Glomerular visceral epithelial cell (primary cell): ENCODE results near the gene RAB7A.

Experiments
- DNase-seq: peaks from one replicate; pipeline ENCODE4 v3.0.0-alpha.2; 2016; ENCODE audit errors: extremely low spot score

RAB7A gene

DNA sequence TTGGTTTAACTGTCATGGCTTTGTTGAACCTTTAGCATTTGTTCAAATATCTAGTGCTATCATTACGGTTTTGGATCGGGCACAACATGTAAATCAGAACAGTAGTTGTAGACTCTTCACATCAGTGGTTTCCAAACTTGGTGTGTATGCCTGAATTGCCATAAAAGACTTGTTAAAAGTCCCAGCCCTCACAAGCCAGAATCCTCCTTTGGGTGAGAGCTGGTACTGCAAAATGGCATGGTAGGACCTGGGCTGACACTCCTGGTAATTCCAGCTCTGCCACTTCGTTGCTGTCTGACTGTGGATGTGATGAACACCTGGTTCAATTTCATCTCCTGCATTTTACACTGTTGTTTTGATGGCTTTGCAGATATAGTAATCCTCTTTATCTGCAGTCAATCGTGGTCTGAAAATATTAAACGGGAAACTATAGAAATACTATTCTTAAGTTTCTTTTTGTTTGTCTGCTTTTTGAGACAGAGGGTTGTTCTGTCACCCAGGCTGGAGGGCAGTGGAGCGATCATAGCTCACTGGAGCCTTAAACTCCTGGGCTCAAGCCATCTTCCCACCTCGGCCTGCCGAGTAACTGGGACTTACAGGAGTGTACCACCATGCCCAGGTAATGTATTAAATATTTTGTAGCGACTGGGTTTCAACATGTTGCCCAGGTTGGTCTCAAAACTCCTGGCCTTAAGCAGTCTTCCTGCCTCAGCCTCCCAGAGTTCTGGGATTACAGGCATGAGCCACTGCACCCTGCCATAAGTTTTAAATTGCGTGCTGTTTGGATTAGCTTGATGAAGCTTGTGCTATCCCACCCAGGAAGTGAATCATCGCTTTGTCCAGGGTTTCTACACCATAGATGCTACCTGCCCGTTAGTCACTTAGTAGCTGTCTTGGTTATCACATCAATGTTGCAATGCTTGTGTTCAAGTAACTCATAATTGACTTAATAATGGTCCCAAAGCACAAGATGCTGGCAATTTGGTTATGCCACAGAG, 61.6 kb downstream of the RAB7A start:
- DNase-seq, result peak; percentile 79

DNA sequence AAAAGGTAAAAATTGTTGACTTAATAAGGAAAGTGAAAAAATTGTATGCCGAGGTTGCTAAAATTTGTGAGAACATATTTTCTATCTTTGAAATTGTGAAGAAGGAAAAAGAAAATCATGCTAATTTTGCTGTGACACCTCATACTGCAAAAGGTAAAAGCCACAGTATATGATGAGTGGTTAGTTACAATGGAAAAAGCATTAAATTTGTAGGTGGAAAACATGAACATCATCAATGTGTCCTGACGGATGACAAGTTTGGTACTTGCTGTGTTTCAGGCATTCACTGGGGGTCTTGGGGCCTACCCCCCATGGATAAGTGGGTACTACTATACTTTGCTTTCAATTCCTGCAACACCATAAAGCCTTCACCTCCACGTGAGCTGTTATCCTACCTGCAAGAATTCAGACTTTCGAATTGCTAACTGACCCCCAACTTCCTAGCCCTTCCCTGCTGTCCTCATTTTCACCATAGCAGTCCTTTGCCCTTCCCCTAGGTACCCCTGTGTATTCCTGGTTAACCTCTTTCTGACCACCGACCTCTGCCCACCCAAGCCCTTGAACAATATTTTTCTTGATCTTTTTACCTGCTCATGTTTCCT, 62.4 kb downstream of the RAB7A start:
- no peak for DNase-seq

DNA sequence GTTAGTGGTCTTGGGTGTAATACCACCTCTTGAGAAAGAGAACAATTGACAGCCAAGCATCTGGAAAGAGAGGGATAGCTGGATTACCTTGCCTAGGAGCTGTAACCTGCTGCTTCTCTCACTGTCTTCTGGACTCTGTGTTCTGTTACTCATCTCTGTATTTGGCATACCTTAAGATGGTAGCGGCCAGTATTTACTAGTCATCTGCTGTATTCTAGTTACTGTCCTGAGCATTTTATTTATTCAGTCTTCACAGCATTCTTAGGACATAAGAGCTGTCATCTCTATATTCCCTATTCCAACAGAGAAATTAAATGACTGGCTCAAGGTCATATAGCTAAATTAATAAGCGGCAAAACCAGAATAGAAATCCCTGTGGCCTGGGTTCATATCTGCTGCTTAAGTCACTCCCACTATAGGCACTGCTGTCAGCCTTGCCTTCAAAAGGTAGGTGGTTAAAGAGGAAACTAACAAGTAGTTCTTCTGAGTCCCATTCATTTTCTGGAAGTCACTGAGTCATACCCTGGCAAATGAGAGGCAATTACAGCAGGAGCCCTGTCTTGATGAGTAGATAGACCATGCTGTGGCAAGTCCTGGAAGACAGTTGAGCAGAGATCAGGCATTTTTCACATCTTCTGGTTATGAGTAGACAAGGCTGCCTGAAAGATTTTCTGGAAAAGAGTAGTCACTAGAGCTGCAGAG, 68.2 kb downstream of the RAB7A start:
- peak; percentile 67 for DNase-seq

DNA sequence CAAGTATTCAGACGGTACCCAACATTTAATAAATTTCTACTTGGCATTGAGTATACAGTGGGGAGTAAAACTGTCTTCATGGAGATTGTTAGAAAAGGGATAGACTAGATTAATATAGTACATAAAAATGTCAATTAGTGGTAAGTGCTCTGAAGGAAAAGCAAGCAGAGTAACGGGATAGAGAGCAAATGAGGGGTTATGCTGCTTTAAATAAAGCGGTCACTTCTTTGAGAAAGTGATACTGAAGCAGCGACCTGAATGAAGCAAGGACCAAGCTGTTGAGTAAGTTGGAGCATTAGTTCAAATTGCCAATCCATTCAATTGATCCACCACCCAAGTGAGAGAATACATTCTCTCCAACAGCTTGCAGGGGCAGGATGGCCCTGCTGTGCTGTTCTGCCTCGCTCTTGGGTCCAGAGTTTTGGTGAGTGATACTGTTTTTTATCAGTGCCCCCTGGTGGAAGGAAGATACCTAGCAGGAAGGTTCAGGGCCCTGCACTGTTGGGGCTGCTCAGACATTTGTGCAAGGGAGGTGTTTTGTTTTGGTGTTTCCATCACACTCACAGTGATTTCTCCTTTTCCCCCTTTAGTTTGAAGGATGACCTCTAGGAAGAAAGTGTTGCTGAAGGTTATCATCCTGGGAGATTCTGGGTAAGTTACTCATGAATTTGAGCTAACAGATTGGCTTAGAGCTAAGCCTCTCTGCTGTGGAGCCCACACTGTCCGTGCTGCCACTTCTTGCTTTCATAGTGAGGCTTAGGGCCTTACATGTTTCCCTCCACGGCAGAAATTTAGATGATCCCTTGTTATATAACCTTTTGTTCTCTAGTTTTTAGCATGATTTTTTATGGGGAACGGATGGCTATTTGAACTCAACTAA, 69.0 kb downstream of the RAB7A start:
- DNase-seq, result peak; percentile 55

DNA sequence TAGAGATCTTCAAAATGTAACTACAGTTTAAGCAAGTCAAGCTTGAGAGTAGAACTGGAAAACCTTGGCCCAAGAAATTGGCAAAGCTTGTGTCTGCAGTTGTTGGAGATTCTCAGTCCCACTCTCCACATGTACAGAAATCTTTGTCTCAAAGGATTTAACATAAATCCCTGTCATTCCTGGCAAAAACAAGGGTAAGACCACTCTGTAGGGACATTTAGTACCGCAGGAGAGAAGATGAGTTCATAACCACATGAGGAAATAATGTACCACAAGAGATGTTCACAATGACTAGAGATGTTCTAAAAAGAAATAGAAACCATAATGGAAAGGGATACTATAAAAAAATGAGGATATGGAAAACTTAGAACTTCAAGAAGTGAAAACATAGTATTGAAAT, 73.7 kb downstream of the RAB7A start:
- DNase-seq, result no peak

DNA sequence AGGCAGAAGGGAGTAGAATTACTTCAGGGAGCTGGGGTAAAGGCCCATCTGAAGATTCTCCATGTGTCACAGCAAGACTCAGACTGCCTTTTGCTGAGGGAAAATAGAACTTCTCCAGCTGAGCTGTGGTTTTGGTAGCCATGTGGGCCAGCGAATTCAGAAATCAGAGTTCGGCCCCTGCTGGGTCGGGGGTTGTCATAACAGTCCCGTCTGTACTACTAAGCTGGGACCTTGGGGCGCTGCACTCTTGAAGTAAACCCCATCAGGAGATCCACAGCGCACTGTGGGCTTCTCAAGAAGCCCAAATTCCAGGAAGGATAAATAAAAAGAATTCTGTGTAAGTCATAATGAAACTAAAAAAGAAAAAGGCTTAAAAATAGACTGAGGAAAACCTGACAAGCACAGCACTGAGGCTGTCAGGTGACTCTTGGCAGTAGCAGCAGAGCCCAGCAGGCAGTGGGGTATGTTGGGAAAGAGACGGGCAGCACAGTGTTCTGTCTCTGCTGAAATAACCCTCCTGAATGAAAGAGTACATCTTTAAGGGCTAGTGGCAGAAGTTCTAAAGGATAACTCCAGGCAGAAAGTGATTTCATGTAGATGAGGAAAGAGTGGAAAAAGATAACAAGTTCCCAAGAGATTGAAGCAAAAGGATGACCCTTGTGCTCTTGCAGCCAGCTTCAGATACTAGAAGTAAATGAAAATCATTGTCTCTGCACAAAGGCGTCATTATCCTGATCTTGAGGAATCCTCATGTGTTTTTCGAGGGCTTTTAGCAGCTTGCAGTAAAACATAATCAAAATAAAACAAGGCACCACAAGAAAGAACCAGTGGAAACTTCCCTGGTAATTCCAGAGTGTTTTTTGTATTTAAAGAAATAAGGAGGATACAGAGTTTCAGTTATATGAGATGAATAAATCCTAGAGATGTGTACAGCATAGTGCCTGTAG, 74.5 kb downstream of the RAB7A start:
- DNase-seq, result no peak

DNA sequence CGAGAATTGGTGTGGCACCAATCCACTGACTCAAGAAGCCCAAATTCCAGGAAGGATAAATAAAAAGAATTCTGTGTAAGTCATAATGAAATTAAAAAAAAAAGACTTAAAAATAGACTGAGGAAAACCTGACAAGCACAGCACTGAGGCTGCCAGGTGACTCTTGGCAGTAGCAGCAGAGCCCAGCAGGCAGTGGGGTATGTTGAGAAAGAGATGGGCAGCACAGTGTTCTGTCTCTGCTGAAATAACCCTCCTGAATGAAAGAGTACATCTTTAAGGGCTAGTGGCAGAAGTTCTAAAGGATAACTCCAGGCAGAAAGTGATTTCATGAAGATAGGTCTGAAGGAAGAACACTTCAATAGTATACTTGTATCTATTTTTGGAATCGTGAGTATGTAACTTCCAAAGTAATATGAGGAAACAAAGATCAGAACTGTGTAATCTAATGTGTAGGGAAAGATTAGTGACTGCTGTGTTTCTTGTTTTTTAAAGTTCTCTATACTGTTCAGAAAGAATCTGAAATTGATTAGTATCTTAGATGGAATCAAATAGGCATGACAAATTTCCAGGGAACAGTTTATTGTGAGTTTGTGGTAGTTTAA, 75.9 kb downstream of the RAB7A start:
- no peak for DNase-seq

DNA sequence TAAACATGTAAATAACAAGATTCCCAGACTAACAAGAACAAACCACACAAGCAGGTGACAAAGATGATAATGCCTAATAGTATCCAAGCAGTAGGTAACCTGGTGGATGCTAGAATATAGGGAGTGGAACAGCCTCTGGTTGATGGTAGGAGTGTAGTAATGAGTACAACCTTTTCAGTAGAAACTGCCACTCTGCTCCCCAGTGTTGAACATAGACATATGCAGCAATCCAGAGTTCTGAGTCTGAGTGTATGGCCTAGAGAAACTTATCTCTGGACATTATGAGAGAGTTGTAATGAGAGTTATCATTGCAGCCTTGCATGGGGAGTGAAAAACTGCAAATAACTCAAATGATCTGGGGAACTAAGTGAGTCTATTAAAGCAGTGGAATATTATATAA, 77.3 kb downstream of the RAB7A start:
- no peak for DNase-seq

DNA sequence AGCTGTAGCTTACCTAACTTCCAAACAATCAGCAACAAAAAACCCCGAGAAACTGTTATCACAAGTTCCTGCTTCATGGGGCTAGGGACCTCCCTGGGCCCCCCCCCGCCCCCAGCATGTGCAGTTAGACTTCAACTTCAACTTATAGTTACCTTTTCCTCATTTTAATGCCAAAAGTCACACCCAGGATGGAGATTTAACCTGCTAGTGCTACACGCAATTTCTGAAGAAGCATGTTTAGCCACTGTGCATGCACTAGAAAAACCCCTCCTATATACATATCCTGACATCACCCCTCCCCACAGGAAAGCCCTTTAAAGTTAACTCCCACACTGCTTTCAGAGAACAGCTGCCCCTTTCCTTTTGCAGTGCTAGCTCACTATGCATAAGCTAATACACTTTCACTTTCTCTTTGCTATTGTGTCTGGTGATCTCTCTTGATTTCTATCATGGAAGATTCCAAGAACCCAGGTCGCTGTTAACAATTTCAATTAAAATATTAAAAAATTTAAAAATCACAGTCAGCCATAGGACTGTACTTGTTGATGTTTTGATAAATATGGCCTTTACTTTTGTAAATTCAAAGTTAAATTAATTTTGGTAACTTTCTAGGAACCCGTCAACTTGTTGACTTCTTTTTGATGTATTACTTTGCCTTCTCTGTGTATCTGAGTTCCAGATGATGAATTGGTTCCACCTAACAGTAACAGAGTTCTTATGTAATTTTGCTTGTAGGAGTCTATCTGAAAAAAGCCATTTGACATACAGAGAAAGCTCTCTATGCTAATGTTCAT, 78.2 kb downstream of the RAB7A start:
- DNase-seq, result peak; percentile 48

DNA sequence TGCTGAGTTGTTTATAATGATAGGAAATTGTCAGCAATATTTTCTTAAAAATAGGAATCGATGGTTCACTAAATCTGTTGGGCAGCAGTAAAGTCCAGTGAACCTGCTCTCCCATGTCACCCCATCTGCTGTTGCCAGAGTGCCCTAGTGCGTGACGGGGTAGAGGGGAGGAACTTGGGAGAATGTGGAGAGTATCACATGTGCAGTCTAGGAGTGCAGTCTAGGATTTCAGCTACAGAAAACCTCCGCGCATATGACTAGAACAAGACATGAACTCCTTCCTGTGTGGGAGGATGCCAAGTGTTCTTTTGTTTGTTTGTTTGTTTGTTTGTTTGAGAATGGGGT, 78.8 kb downstream of the RAB7A start:
- peak; percentile 56 for DNase-seq

DNA sequence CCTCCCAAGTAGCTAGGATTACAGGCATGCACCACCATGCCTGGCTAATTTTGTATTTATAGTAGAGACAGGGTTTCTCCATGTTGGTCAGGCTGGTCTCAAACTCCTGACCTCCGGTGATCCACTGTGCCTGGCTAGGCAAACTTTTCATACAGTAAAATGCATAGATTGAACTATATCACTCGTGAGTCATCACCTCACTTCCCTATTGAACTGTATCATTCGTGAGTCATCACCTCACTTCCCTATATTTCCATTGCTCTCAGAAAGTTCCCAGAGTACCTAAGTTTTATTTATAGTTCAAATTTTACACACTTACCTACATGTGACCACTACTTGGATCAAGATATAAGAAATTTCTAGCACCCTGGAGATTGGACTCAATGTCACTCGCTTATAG, 79.8 kb downstream of the RAB7A start:
- no peak for DNase-seq

DNA sequence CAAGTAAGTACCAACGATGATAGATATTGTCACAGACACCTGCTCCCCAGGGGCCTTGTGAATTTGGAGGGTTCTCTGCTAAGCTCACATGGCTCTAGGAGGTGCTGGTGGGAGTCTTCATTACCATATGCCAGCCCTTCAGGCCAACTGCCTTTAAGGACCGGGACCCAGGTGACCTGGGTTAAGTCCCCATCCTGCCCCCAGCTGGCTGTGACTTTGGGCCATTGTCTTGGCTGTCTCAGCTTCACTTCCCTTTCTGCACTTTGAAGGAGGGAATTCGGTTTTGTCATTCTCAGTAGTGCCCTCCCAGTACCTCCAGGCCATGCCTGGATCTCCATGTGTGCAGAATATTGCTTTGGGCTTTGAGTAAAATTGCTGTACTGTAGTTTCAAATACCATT, 80.6 kb downstream of the RAB7A start:
- no peak for DNase-seq

DNA sequence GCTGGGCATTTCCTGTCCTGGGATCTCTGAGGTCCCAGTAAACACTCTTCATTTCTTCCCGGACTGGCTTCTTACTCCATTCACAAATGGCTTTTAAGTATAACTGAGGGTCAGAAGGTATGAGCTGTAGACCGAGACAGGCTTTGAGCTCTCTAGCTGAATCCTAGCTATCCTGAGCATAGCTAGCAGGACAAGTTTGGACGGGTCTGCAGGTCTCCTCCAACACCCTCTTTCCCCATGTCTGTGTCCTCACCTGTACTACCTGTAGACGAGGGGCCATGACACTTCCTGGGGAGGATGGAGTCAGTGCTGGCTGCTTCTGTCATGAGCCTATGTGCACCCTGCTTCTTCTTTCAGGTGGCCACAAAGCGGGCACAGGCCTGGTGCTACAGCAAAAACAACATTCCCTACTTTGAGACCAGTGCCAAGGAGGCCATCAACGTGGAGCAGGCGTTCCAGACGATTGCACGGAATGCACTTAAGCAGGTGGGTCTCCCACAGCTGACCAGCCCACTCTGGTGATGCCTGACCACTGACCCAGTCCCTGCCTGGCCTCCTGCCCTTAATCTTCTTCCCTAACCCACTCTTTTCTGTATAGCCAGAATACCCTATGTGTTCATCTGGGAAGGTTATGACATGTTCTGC, 81.3 kb downstream of the RAB7A start:
- no peak for DNase-seq

DNA sequence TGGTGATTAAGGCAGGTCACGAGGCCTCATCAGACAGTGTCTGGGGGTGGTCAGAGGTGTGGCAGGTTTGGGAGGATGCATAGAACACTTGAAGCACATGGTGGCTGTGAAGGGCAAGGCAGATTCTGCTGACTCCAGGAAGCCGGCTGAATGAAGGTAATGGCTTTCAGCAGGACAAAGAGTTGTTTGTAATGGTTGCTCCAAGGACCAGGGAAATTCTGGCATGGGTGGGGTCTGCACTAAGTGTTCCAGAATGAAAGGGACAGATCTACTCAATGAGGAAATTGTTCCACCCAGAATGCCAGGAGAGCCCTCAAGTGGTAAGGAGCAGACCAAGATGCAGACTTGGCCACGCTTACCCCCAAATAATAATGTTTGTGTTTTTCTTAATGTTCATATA, 82.7 kb downstream of the RAB7A start:
- no peak for DNase-seq

DNA sequence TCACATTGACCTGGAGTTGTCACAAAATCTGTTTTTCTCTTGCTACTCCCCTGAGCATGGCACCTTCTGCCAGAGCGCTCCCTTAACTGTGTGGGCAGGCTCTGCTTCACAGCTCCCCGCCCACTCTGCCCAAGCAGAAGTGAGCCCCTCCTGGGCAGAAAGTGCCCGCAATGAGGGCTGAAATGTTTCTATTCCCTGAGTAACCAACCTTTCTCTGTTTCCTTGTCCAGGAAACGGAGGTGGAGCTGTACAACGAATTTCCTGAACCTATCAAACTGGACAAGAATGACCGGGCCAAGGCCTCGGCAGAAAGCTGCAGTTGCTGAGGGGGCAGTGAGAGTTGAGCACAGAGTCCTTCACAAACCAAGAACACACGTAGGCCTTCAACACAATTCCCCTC, 87.1 kb downstream of the RAB7A start:
- DNase-seq, result no peak

DNA sequence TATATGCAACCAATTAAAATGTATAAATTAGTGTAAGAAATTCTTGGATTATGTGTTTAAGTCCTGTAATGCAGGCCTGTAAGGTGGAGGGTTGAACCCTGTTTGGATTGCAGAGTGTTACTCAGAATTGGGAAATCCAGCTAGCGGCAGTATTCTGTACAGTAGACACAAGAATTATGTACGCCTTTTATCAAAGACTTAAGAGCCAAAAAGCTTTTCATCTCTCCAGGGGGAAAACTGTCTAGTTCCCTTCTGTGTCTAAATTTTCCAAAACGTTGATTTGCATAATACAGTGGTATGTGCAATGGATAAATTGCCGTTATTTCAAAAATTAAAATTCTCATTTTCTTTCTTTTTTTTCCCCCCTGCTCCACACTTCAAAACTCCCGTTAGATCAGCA, 88.1 kb downstream of the RAB7A start:
- DNase-seq, result no peak

DNA sequence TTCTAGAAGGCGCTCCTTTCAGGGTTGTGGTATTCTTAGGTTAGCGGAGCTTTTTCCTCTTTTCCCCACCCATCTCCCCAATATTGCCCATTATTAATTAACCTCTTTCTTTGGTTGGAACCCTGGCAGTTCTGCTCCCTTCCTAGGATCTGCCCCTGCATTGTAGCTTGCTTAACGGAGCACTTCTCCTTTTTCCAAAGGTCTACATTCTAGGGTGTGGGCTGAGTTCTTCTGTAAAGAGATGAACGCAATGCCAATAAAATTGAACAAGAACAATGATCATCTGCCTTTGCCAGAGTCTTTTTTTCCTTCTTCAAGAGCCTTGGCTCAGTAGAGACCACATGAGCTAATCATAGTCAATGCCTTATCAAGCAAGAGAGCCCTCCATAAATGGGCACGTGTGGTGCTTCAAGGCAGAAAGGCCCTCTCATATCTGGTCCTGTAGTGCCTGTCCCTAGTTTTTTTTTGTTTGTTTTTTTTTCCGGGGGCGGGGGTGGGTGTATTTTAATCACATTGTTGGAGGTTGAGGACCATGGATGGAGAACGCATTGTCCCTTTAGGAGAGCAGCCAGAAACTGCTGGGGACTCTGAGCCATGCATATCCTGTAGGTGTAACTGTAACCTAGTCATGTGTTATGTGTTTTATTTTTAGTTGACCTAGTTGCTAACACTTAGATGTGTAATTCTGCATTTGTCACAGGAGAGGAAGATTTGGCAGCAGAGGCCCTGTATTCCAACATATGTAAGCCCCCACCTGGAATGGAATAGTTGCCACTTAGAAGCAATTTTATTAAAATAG, 88.7 kb downstream of the RAB7A start:
- no peak for DNase-seq
